Endodermal cell (in vitro differentiated cells): ENCODE results near the gene AP1G2. TPM values are rescaled to one million over a fixed set of nuclear protein-coding genes. Genes with fewer than 3 reads are reported as not detected.
A peak's percentile ranks its signal among the peaks of the same experiment; 100 is the strongest.

Experiments
- DNase-seq: peaks from one replicate; pipeline ENCODE4 v3.0.0-alpha.2; 2017
- H3K27ac ChIP-seq: 2 replicates; pipeline ENCODE4 v1.5.1; 2013; ENCODE audit warnings: mild to moderate bottlenecking, low read depth, low read length, moderate library complexity
- H3K27me3 ChIP-seq: 2 replicates; pipeline ENCODE4 v1.6.1; 2013; ENCODE audit warnings: mild to moderate bottlenecking, low read length, moderate library complexity; ENCODE audit not compliant: insufficient read depth, control insufficient read depth, poor library complexity, severe bottlenecking
- H3K36me3 ChIP-seq: 2 replicates; pipeline ENCODE4 v1.7.0; 2013; ENCODE audit warnings: mild to moderate bottlenecking, low read length, moderate library complexity; ENCODE audit not compliant: control insufficient read depth, insufficient read depth
- H3K4me1 ChIP-seq: one replicate; pipeline ENCODE4 v1.7.0; 2013; ENCODE audit warnings: low read length; ENCODE audit not compliant: control insufficient read depth, insufficient read depth
- H3K4me3 ChIP-seq: 2 replicates; pipeline ENCODE4 v1.5.1; 2013; ENCODE audit warnings: mild to moderate bottlenecking, low read length, moderate library complexity
- H3K9ac ChIP-seq: 2 replicates; pipeline ENCODE4 v1.6.1; 2013; ENCODE audit warnings: mild to moderate bottlenecking, low read length, moderate library complexity; ENCODE audit not compliant: poor library complexity, severe bottlenecking; ENCODE audit errors: extremely low read depth
- H3K9me3 ChIP-seq: 2 replicates; pipeline ENCODE4 v1.6.1; 2013; ENCODE audit warnings: mild to moderate bottlenecking, low read length, moderate library complexity; ENCODE audit not compliant: control insufficient read depth
- H3K27ac Mint-ChIP-seq: 2 replicates; pipeline ENCODE4 v1.8.0; 2020; ENCODE audit warnings: mixed read lengths
- H3K27me3 Mint-ChIP-seq: 2 replicates; pipeline ENCODE4 v1.8.0; 2021; ENCODE audit warnings: mild to moderate bottlenecking, mixed read lengths; ENCODE audit not compliant: insufficient read depth
- H3K36me3 Mint-ChIP-seq: 2 replicates; pipeline ENCODE4 v1.8.0; 2020; ENCODE audit warnings: low read depth, mixed read lengths
- H3K4me1 Mint-ChIP-seq: 2 replicates; pipeline ENCODE4 v1.8.0; 2020; ENCODE audit warnings: mixed read lengths
- H3K4me3 Mint-ChIP-seq: 2 replicates; pipeline ENCODE4 v1.8.0; 2020; ENCODE audit warnings: mild to moderate bottlenecking, moderate library complexity, mixed read lengths
- H3K9me3 Mint-ChIP-seq: 2 replicates; pipeline ENCODE4 v1.8.0; 2020; ENCODE audit warnings: mild to moderate bottlenecking, mixed read lengths
- WGBS, 2 experiments: methylation state at CpG; one replicate each; pipeline versions ENCODE4 v1.1.5 to v1.1.7; 2013; ENCODE audit warnings: missing lambda C conversion rate in 2 of 2, mixed read lengths in 1 of 2; ENCODE audit not compliant: insufficient coverage in 1 of 2, insufficient read length in 1 of 2; 5-methylcytosine and 5-hydroxymethylcytosine counted together
- total RNA-seq, 2 donors: library from RNA; stranded (reverse); fragmentation: NEBNext Ultra II Directional in 1 of 2; extraction: Animal tissue kit (Norgen Biotek cat#: 25700) in 1 of 2; gene quantifications; 2 replicates in 1 of 2; 3 replicates in 1 of 2; pipeline ENCODE4 v1.2.1, GENCODE V29; 2021
- TF ChIP-seq, protein P1 (sequence below): fragments of 200-600 bp; sonication (generic); conservative IDR thresholded peaks from 2 replicates; pipeline ENCODE4 v1.5.0; 2021; ENCODE audit warnings: antibody characterized with exemption, mild to moderate bottlenecking

Gene AP1G2
- total RNA-seq, 2 donors from 2014 or later = 203 to 209 TPM

DNA sequence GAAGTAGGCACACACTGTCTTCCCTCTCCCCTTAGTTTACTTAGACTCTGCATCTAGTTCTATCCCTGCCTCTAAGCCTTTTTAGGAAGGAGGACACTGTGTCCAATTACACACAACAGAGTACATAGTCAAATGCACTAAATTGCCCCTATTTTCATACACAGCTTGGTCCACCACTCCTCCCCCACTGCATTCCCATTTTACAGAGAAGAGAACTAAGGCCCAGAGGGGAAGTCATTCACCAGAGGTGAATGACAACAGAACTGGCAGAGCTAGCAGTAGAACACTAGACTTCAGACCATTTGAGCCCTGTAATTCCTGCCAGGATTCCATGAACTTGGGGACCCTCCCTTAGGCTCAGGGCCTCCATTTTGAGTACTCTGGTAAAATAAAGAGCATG, 12.1 kb upstream of the AP1G2 start:
- H3K36me3 ChIP-seq = no peaks in the 10 kb centered on the region
- no peaks in the 10 kb centered on the region for H3K9me3 ChIP-seq
- no peak overlapping the region for H3K27ac Mint-ChIP-seq
- H3K4me3 ChIP-seq = no peak overlapping the region
- no peak for DNase-seq
- H3K27me3 ChIP-seq = peaks cover 49% of the 10 kb centered on the region
- TF ChIP-seq, protein P1, sequence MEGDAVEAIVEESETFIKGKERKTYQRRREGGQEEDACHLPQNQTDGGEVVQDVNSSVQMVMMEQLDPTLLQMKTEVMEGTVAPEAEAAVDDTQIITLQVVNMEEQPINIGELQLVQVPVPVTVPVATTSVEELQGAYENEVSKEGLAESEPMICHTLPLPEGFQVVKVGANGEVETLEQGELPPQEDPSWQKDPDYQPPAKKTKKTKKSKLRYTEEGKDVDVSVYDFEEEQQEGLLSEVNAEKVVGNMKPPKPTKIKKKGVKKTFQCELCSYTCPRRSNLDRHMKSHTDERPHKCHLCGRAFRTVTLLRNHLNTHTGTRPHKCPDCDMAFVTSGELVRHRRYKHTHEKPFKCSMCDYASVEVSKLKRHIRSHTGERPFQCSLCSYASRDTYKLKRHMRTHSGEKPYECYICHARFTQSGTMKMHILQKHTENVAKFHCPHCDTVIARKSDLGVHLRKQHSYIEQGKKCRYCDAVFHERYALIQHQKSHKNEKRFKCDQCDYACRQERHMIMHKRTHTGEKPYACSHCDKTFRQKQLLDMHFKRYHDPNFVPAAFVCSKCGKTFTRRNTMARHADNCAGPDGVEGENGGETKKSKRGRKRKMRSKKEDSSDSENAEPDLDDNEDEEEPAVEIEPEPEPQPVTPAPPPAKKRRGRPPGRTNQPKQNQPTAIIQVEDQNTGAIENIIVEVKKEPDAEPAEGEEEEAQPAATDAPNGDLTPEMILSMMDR = no peak
- no peak overlapping the region for H3K27ac ChIP-seq
- no peaks in the 10 kb centered on the region for H3K4me1 Mint-ChIP-seq
- H3K27me3 Mint-ChIP-seq = peaks cover 75% of the 10 kb centered on the region
- H3K4me1 ChIP-seq = no peaks in the 10 kb centered on the region
- no peak overlapping the region for H3K4me3 Mint-ChIP-seq
- H3K9me3 Mint-ChIP-seq = peaks cover 6% of the 10 kb centered on the region
- H3K9ac ChIP-seq = no peak overlapping the region
- no peaks in the 10 kb centered on the region for H3K36me3 Mint-ChIP-seq

DNA sequence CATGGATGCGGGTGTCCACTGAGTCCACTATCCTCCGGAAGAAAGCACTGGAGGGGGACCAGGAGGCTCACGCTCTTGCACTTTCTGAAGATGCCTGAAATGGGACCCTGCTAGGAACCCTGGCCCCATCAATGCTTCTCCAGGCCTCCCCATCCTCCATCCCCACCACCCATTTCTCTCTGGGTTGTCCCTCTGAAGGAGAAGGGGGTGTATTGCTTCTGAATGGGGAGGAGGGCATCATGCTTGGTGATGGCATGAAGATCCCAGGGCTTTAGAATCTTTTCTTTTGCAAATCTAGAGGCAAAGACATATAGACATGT, 11.7 kb upstream of the AP1G2 start:
- no peak overlapping the region for H3K9ac ChIP-seq
- WGBS, 2 experiments = 83 to 85% methylated on average over 2 to 3 of the region's 3 CpGs
- peaks cover 78% of the 10 kb centered on the region for H3K27me3 Mint-ChIP-seq
- H3K36me3 ChIP-seq = no peaks in the 10 kb centered on the region
- H3K4me1 ChIP-seq = no peaks in the 10 kb centered on the region
- no peak overlapping the region for H3K4me3 Mint-ChIP-seq
- no peak for DNase-seq
- H3K27me3 ChIP-seq = peaks cover 50% of the 10 kb centered on the region
- peaks cover 4% of the 10 kb centered on the region for H3K9me3 Mint-ChIP-seq
- no peak overlapping the region for H3K4me3 ChIP-seq
- TF ChIP-seq, protein P1 = no peak
- no peak overlapping the region for H3K27ac ChIP-seq
- H3K36me3 Mint-ChIP-seq = no peaks in the 10 kb centered on the region
- H3K9me3 ChIP-seq = no peaks in the 10 kb centered on the region
- H3K4me1 Mint-ChIP-seq = no peaks in the 10 kb centered on the region
- no peak overlapping the region for H3K27ac Mint-ChIP-seq

DNA sequence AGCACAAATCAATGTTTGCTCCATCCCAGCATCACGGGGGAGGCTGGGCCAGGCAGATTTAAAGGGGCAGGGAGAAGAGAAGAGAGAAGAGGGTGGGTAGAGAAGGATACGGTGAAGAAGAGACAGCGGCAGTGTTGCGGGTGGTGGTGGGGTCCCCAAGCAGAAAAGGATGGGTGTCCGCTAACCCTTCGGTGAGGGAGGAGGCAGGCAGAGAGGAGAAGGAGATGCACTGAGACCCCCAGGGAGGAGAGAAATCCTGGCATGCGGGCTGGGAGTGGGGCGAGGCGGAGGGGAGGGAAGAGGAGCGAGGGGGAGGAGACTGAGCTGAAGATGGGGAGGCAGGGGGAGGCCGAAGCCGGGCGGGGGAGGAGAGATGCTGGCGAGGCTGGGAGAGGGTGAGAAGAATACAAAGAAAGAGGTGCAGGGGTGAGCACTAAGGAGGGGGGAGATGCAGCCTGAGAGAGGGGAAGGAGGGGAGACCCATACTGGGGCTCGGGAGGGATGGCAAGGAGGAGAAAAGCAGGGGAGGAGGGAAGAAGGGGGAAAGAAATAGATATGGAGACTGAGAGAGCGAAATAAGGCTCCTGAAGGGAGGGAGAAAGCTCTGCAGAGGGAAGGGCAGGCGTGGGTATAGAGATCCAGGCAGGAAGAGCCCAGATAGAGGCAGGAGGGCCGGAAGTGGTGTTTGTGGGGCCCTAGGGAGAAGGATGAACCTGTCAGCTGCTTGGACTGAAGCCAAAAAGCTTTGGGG, 11.1 kb upstream of the AP1G2 start, which contains the start of gene JPH4:
Gene JPH4 (minus strand): TSS at position 231 of the 751 bp plus-strand sequence. CDS start 1,337 bp downstream, outside the sequence.
- peak; percentile 73 for DNase-seq
- no peak within 1 kb of the TSS for H3K27ac Mint-ChIP-seq

More for the DNA sequence above, 11.1 kb upstream of the AP1G2 start, which contains the start of gene JPH4:
- H3K36me3 ChIP-seq = no peaks in the 10 kb centered on the region
- WGBS, 2 experiments = 20 to 22% methylated on average over 17 to 18 of the region's 18 CpGs
- no peaks in the 10 kb centered on the region for H3K36me3 Mint-ChIP-seq
- no peak within 1 kb of the TSS for H3K9ac ChIP-seq
- no peak within 1 kb of the TSS for H3K27ac ChIP-seq
- no peaks in the 10 kb centered on the region for H3K4me1 ChIP-seq
- H3K4me1 Mint-ChIP-seq = no peaks in the 10 kb centered on the region
- H3K27me3 ChIP-seq = peaks cover 50% of the 10 kb centered on the region
- TF ChIP-seq, protein P1 = no peak
- H3K9me3 Mint-ChIP-seq = no peaks in the 10 kb centered on the region
- H3K4me3 ChIP-seq = no peak within 1 kb of the TSS
- no peaks in the 10 kb centered on the region for H3K9me3 ChIP-seq
- no peak within 1 kb of the TSS for H3K4me3 Mint-ChIP-seq
- peaks cover 82% of the 10 kb centered on the region for H3K27me3 Mint-ChIP-seq
